HEK293 (cell line): Measurements from ENCODE around the gene VSTM2L.

Experiments used
- CTCF ChIA-PET: fragments of 350-600 bp; formaldehyde crosslinking; extraction: SDS; loops from one replicate; lab custom pipeline; 2021; ENCODE audit warnings: antibody characterized with exemption; lab: Yijun Ruan, JAX
- POLR2A ChIA-PET: fragments of 300-600 bp; formaldehyde crosslinking; extraction: SDS; loops from one replicate; lab custom pipeline; 2020; ENCODE audit warnings: antibody characterized with exemption, inconsistent platforms; lab: Yijun Ruan, JAX
- H3K27ac ChIP-seq: fragments of 200-500 bp; sonication (Bioruptor generic); 2 replicates; pipeline ENCODE4 v1.5.1; 2014; ENCODE audit warnings: low read depth, low read length, control low read depth, inconsistent platforms; ENCODE audit errors: extremely low read depth
- H3K36me3 ChIP-seq, 2 experiments: fragments of 200-500 bp in 1 of 2; sonication (Bioruptor generic) in 1 of 2; 1 replicate in 1 of 2; 2 replicates in 1 of 2; pipeline ENCODE4 v1.5.1; 2014 to 2017; ENCODE audit warnings: inconsistent platforms in 2 of 2, low read length in 2 of 2; ENCODE audit not compliant: control insufficient read depth in 2 of 2, insufficient read depth in 1 of 2
- H3K4me1 ChIP-seq: fragments of 200-500 bp; sonication (Bioruptor generic); 2 replicates; pipeline ENCODE4 v1.5.1; 2014; ENCODE audit warnings: mild to moderate bottlenecking, low read length, inconsistent platforms; ENCODE audit not compliant: control insufficient read depth, insufficient read depth
- H3K4me3 ChIP-seq: 2 replicates; pipeline ENCODE4 v1.5.1; 2011; ENCODE audit warnings: low read depth, mild to moderate bottlenecking, control low read depth, low read length, moderate library complexity
- H3K9me3 ChIP-seq: fragments of 200-500 bp; sonication (Bioruptor generic); 2 replicates; pipeline ENCODE4 v1.5.1; 2014; ENCODE audit warnings: low read depth, low read length, inconsistent platforms; ENCODE audit not compliant: control insufficient read depth, insufficient read depth
- MYNN ChIP-seq: fragments of 450-650 bp; formaldehyde crosslinking; IDR thresholded peaks from 2 replicates; pipeline ENCODE4 v1.5.1; 2016; ENCODE audit warnings: missing biosample characterization, missing genetic modification characterization, borderline replicate concordance
- SETDB1 ChIP-seq: IDR thresholded peaks from one replicate; pipeline ENCODE4 v1.6.1; 2017; ENCODE audit warnings: mild to moderate bottlenecking, low read length, moderate library complexity, mixed read lengths; ENCODE audit not compliant: insufficient read length
- SP7 ChIP-seq: fragments of 450-650 bp; formaldehyde crosslinking; IDR thresholded peaks from 2 replicates; pipeline ENCODE4 v1.5.1; 2016; ENCODE audit warnings: missing biosample characterization, missing genetic modification characterization
- ZBTB17 ChIP-seq: fragments of 450-650 bp; formaldehyde crosslinking; IDR thresholded peaks from 2 replicates; pipeline ENCODE4 v1.5.1; 2016; ENCODE audit warnings: missing biosample characterization, missing genetic modification characterization
- ZFP41 ChIP-seq: fragments of 450-650 bp; formaldehyde crosslinking; IDR thresholded peaks from 2 replicates; pipeline ENCODE4 v1.5.1; 2016; ENCODE audit warnings: missing biosample characterization, missing genetic modification characterization, borderline replicate concordance
- ZNF132 ChIP-seq: fragments of 450-650 bp; formaldehyde crosslinking; IDR thresholded peaks from 2 replicates; pipeline ENCODE4 v1.5.1; 2017; ENCODE audit warnings: missing biosample characterization, missing genetic modification characterization, borderline replicate concordance
- ZNF155 ChIP-seq: fragments of 450-650 bp; formaldehyde crosslinking; IDR thresholded peaks from 2 replicates; pipeline ENCODE4 v1.5.1; 2016; ENCODE audit warnings: missing biosample characterization, missing genetic modification characterization
- ZNF223 ChIP-seq: fragments of 450-650 bp; formaldehyde crosslinking; IDR thresholded peaks from 2 replicates; pipeline ENCODE4 v1.5.1; 2016; ENCODE audit warnings: missing biosample characterization, missing genetic modification characterization
- ZNF426 ChIP-seq: fragments of 450-650 bp; formaldehyde crosslinking; IDR thresholded peaks from 2 replicates; pipeline ENCODE4 v1.5.1; 2017; ENCODE audit warnings: missing biosample characterization, missing genetic modification characterization, mild to moderate bottlenecking, inconsistent platforms, moderate library complexity
- ZNF600 ChIP-seq: fragments of 450-650 bp; formaldehyde crosslinking; IDR thresholded peaks from 2 replicates; pipeline ENCODE4 v1.5.1; 2016; ENCODE audit warnings: missing biosample characterization, missing genetic modification characterization
- ZNF658 ChIP-seq: fragments of 450-650 bp; formaldehyde crosslinking; IDR thresholded peaks from 2 replicates; pipeline ENCODE4; 2016; ENCODE audit warnings: missing biosample characterization, missing genetic modification characterization
- TF ChIP-seq, protein P1 (sequence below): fragments of 450-650 bp; formaldehyde crosslinking; IDR thresholded peaks from 2 replicates; pipeline ENCODE4 v1.5.1; 2016; ENCODE audit warnings: missing biosample characterization, missing genetic modification characterization
- TF ChIP-seq, protein P2 (sequence below): fragments of 450-650 bp; formaldehyde crosslinking; conservative IDR thresholded peaks from 2 replicates; pipeline ENCODE4 v1.5.1; 2016; ENCODE audit warnings: low read depth, missing biosample characterization, missing genetic modification characterization
- TF ChIP-seq, protein P3 (sequence below): fragments of 450-650 bp; formaldehyde crosslinking; IDR thresholded peaks from 2 replicates; pipeline ENCODE4 v1.5.1; 2016; ENCODE audit warnings: missing biosample characterization, missing genetic modification characterization
- TF ChIP-seq, protein P4 (sequence below): fragments of 450-650 bp; IDR thresholded peaks from 2 replicates; pipeline ENCODE4 v1.5.1; 2018; ENCODE audit warnings: missing biosample characterization, mild to moderate bottlenecking, missing genetic modification characterization
- TF ChIP-seq, protein P5 (sequence below): fragments of 450-650 bp; formaldehyde crosslinking; IDR thresholded peaks from 2 replicates; pipeline ENCODE4 v1.5.1; 2017; ENCODE audit warnings: missing biosample characterization, missing genetic modification characterization
- TF ChIP-seq, protein P6 (sequence below): fragments of 450-650 bp; formaldehyde crosslinking; optimal IDR thresholded peaks from 2 replicates; pipeline ENCODE3; 2016; ENCODE audit warnings: missing biosample characterization, mild to moderate bottlenecking, missing genetic modification characterization

Gene VSTM2L

DNA sequence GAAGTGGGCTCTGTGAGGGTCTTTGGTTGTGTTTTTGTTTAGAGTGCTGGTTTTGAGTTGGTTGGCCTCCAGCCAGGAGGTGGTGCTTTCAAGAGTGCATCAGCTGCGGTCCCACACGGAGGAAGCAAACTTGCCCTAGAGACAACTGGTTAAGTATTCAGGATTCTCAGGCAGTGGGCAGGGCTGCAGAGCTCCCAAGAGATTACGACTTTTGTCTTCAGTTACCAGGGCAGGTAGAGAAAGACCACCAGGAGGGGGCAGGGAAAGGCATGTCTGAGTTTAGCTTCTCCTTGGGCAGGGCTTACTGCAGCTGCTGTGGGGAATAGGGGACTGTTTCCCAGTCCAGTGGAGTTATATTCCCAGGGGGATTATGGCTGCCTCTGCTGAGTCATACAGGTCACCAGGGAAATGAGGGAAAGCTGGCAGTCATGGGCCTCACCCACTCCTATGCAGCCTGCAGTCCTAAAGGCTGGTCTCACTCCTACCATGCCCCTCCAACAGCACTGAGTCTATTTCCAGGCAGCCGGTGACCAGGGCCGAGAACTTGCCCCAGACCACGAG lies 66.0 kb downstream of the VSTM2L start:
- TF ChIP-seq SP7 (tag by site-specific recombination) (0 out of 2 replicates have a peak, but pooled peaks have one; percentile 23), MYNN (tag by site-specific recombination) (no peak)
- Histone ChIP-seq H3K27ac (no peak overlapping the region), H3K4me1 (no peaks in the 10 kb centered on the region), H3K9me3 (no peaks in the 10 kb centered on the region), H3K36me3 (no peaks in the 10 kb centered on the region), H3K4me3 (no peak overlapping the region)
- ChIA-PET POLR2A (no interaction called here), CTCF (interaction anchor here (0.6 kb wide), 1 partner anchor 405 kb away, joined by 3 read pairs; no protein-coding TSS in a partner anchor)

DNA sequence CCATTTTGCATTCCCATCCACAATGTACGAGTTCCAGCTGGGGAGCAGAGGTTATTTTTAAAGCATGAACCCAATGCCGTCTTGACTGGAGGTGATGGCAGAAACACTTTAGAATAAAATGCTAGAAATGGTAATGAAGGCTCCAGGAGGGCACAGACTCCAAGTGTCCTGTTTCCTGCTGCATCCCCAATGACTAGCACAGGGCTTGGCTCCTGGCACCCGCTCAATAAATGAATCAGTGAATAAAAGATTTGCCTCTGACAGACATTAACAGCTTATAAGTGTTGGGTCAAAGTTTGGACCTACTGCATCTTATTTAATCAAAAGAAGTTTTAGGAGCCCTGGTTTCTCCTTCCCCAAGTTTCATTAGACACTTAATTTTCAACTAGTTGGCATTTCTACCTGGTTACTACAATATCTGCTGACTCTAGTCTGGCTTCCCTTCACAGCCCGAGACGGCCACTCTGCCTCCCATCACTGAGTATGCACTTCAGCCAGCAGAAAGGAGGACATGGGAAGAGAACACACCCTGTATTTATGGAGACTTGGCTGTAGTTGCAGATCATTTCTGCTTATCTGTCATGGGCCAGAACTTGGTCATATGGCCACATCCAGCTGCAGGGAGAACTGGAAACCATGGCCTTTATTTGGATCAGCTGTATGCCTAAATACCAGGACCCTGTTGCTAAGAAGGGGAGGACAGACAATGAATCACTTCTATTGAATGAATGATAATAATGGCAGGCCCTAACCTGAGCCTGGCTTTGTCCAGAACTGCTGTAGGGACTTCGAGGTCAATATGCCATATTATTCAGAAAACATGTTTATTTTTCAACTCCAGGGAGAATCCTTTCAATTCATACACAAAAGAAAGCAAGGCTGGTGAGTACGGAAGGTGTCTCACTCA lies 67.3 kb downstream of the VSTM2L start:
- TF ChIP-seq, protein P1, sequence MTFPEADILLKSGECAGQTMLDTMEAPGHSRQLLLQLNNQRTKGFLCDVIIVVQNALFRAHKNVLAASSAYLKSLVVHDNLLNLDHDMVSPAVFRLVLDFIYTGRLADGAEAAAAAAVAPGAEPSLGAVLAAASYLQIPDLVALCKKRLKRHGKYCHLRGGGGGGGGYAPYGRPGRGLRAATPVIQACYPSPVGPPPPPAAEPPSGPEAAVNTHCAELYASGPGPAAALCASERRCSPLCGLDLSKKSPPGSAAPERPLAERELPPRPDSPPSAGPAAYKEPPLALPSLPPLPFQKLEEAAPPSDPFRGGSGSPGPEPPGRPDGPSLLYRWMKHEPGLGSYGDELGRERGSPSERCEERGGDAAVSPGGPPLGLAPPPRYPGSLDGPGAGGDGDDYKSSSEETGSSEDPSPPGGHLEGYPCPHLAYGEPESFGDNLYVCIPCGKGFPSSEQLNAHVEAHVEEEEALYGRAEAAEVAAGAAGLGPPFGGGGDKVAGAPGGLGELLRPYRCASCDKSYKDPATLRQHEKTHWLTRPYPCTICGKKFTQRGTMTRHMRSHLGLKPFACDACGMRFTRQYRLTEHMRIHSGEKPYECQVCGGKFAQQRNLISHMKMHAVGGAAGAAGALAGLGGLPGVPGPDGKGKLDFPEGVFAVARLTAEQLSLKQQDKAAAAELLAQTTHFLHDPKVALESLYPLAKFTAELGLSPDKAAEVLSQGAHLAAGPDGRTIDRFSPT, result no peak
- TF ChIP-seq ZNF132 (tag by site-specific recombination) (no peak), ZNF600 (tag by site-specific recombination) (no peak), ZFP41 (no peak)
- TF ChIP-seq, protein P2, sequence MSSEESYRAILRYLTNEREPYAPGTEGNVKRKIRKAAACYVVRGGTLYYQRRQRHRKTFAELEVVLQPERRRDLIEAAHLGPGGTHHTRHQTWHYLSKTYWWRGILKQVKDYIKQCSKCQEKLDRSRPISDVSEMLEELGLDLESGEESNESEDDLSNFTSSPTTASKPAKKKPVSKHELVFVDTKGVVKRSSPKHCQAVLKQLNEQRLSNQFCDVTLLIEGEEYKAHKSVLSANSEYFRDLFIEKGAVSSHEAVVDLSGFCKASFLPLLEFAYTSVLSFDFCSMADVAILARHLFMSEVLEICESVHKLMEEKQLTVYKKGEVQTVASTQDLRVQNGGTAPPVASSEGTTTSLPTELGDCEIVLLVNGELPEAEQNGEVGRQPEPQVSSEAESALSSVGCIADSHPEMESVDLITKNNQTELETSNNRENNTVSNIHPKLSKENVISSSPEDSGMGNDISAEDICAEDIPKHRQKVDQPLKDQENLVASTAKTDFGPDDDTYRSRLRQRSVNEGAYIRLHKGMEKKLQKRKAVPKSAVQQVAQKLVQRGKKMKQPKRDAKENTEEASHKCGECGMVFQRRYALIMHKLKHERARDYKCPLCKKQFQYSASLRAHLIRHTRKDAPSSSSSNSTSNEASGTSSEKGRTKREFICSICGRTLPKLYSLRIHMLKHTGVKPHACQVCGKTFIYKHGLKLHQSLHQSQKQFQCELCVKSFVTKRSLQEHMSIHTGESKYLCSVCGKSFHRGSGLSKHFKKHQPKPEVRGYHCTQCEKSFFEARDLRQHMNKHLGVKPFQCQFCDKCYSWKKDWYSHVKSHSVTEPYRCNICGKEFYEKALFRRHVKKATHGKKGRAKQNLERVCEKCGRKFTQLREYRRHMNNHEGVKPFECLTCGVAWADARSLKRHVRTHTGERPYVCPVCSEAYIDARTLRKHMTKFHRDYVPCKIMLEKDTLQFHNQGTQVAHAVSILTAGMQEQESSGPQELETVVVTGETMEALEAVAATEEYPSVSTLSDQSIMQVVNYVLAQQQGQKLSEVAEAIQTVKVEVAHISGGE (tag by site-specific recombination), result no peak
- TF ChIP-seq, protein P3, sequence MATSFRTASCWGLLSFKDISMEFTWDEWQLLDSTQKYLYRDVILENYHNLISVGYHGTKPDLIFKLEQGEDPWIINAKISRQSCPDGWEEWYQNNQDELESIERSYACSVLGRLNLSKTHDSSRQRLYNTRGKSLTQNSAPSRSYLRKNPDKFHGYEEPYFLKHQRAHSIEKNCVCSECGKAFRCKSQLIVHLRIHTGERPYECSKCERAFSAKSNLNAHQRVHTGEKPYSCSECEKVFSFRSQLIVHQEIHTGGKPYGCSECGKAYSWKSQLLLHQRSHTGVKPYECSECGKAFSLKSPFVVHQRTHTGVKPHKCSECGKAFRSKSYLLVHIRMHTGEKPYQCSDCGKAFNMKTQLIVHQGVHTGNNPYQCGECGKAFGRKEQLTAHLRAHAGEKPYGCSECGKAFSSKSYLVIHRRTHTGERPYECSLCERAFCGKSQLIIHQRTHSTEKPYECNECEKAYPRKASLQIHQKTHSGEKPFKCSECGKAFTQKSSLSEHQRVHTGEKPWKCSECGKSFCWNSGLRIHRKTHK, result no peak
- TF ChIP-seq, protein P4, sequence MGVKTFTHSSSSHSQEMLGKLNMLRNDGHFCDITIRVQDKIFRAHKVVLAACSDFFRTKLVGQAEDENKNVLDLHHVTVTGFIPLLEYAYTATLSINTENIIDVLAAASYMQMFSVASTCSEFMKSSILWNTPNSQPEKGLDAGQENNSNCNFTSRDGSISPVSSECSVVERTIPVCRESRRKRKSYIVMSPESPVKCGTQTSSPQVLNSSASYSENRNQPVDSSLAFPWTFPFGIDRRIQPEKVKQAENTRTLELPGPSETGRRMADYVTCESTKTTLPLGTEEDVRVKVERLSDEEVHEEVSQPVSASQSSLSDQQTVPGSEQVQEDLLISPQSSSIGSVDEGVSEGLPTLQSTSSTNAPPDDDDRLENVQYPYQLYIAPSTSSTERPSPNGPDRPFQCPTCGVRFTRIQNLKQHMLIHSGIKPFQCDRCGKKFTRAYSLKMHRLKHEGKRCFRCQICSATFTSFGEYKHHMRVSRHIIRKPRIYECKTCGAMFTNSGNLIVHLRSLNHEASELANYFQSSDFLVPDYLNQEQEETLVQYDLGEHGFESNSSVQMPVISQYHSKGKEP, result no peak
- ChIA-PET POLR2A (no interaction called here), CTCF (interaction anchor here (0.6 kb wide), 1 partner anchor 12 kb away, joined by 4 read pairs; no protein-coding TSS in a partner anchor)
- H3K27ac ChIP-seq, result no peak overlapping the region
- no peaks in the 10 kb centered on the region for H3K4me1 ChIP-seq
- H3K36me3 ChIP-seq, result no peaks in the 10 kb centered on the region
- H3K9me3 ChIP-seq, result no peaks in the 10 kb centered on the region
- no peak overlapping the region for H3K4me3 ChIP-seq

DNA sequence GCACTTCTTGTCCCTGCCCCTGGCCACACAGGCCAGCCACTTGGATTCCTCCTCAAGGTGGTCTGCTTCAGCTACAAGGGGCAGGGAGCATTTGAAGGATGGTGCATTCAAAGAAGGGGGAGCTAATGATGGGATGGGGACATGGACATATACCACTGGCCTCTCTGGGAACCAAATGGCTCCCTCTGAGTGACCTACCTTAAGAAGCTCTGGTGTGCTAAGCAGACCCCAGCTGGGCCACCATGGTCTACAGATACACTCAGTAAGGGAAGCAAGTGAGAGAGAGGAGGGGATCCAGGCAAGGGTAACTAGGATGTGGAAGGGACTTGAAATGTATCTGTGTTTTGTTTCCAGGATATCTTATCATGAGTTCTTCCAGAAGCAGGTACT lies 67.9 kb downstream of the VSTM2L start:
- ChIA-PET POLR2A (no interaction called here), CTCF (no interaction called here)
- H3K27ac ChIP-seq, result no peak overlapping the region
- TF ChIP-seq, protein P5, sequence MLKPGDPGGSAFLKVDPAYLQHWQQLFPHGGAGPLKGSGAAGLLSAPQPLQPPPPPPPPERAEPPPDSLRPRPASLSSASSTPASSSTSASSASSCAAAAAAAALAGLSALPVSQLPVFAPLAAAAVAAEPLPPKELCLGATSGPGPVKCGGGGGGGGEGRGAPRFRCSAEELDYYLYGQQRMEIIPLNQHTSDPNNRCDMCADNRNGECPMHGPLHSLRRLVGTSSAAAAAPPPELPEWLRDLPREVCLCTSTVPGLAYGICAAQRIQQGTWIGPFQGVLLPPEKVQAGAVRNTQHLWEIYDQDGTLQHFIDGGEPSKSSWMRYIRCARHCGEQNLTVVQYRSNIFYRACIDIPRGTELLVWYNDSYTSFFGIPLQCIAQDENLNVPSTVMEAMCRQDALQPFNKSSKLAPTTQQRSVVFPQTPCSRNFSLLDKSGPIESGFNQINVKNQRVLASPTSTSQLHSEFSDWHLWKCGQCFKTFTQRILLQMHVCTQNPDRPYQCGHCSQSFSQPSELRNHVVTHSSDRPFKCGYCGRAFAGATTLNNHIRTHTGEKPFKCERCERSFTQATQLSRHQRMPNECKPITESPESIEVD, result no peak
- TF ChIP-seq ZBTB17 (tag by site-specific recombination) (no peak), ZNF155 (tag by site-specific recombination) (no peak), SETDB1 (no peak), ZNF426 (tag by site-specific recombination) (no peak), ZNF658 (tag by site-specific recombination) (no peak), ZNF223 (tag by site-specific recombination) (no peak)
- TF ChIP-seq, protein P6, sequence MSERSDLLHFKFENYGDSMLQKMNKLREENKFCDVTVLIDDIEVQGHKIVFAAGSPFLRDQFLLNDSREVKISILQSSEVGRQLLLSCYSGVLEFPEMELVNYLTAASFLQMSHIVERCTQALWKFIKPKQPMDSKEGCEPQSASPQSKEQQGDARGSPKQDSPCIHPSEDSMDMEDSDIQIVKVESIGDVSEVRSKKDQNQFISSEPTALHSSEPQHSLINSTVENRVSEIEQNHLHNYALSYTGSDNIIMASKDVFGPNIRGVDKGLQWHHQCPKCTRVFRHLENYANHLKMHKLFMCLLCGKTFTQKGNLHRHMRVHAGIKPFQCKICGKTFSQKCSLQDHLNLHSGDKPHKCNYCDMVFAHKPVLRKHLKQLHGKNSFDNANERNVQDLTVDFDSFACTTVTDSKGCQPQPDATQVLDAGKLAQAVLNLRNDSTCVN (tag by site-specific recombination), result no peak

More for the DNA sequence above, 67.9 kb downstream of the VSTM2L start:
- Histone ChIP-seq H3K4me3 (no peak overlapping the region), H3K4me1 (no peaks in the 10 kb centered on the region), H3K9me3 (no peaks in the 10 kb centered on the region), H3K36me3 (no peaks in the 10 kb centered on the region)
